Panc1 (cell line): ENCODE data around the gene MFSD6. TPM values are rescaled to one million over a fixed set of nuclear protein-coding genes. Genes with fewer than 3 reads are reported as not detected.

Experiments
- ATAC-seq: fragments of 200-7000 bp; cut with Tn5 transposase; 2 replicates; pipeline ENCODE4 v1.9.1; 2020; ENCODE audit warnings: mild to moderate bottlenecking, moderate library complexity
- BruUV-seq: library from RNA; stranded (reverse); fragments of 400-500 nt; replicated peaks from 2 replicates; lab custom pipeline; 2021; lab: Mats Ljungman, UMichigan
- CTCF ChIA-PET: fragments of 300-600 bp; sonication (Branson Sonifier 250); formaldehyde crosslinking; loops from one replicate; lab custom pipeline; 2022; ENCODE audit warnings: antibody characterized with exemption; lab: Charles Lee
- POLR2A ChIA-PET: fragments of 300-600 bp; sonication (Branson Sonifier 250); formaldehyde crosslinking; loops from one replicate; lab custom pipeline; 2022; ENCODE audit warnings: antibody characterized with exemption; lab: Charles Lee
- DNase-seq: peaks from one replicate; pipeline ENCODE4 v3.0.0-alpha.2; 2010; ENCODE audit warnings: low read depth, low spot score
- H3K27ac ChIP-seq: 2 replicates; pipeline ENCODE4 v1.5.1; 2011; ENCODE audit warnings: mild to moderate bottlenecking, low read length, inconsistent platforms
- H3K27me3 ChIP-seq: fragments of 200-500 bp; sonication (Bioruptor generic); 2 replicates; pipeline ENCODE4 v1.6.0; 2014; ENCODE audit warnings: low read length, inconsistent platforms; ENCODE audit not compliant: control insufficient read depth, insufficient read depth
- H3K36me3 ChIP-seq: fragments of 200-500 bp; sonication (Bioruptor generic); 2 replicates; pipeline ENCODE4 v1.5.1; 2014; ENCODE audit warnings: inconsistent platforms, mild to moderate bottlenecking, low read length, moderate library complexity; ENCODE audit not compliant: control insufficient read depth, insufficient read depth
- H3K4me1 ChIP-seq: 2 replicates; pipeline ENCODE4 v1.5.1; 2011; ENCODE audit warnings: inconsistent platforms, mild to moderate bottlenecking, low read length, moderate library complexity; ENCODE audit not compliant: control insufficient read depth, insufficient read depth
- H3K4me3 ChIP-seq, 2 experiments: 2 replicates each; pipeline ENCODE4 v1.5.1; 2011 to 2012; ENCODE audit warnings: low read depth in 2 of 2, low read length in 2 of 2, mild to moderate bottlenecking in 2 of 2, inconsistent platforms in 1 of 2, moderate library complexity in 1 of 2
- H3K9me3 ChIP-seq: fragments of 200-500 bp; sonication (Bioruptor generic); 2 replicates; pipeline ENCODE4 v1.5.1; 2014; ENCODE audit warnings: low read depth, mild to moderate bottlenecking, inconsistent platforms, low read length, moderate library complexity; ENCODE audit not compliant: control insufficient read depth, insufficient read depth
- POLR2AphosphoS5 ChIP-seq: IDR thresholded peaks from 2 replicates; pipeline ENCODE4 v1.6.1; 2012; ENCODE audit warnings: mild to moderate bottlenecking, low read depth, low read length, moderate library complexity
- REST ChIP-seq, 2 experiments: IDR thresholded peaks; 2 replicates each; pipeline ENCODE4 v1.6.1; 2011 to 2012; ENCODE audit warnings: low read depth in 2 of 2, control low read depth in 1 of 2, low read length in 1 of 2, mild to moderate bottlenecking in 1 of 2, moderate library complexity in 1 of 2; ENCODE audit not compliant: insufficient read depth in 1 of 2
- SIN3A ChIP-seq: IDR thresholded peaks from 2 replicates; pipeline ENCODE4 v1.6.1; 2012; ENCODE audit warnings: low read depth, mild to moderate bottlenecking, low read length, moderate library complexity, borderline replicate concordance; ENCODE audit not compliant: insufficient read depth
- TCF7L2 ChIP-seq: IDR thresholded peaks from 2 replicates; pipeline ENCODE4 v1.6.1; 2011; ENCODE audit warnings: mild to moderate bottlenecking, low read depth, low read length, inconsistent platforms
- in situ Hi-C: cut with HindIII; loops from 2 replicates; pipeline ENCODE4 v1.10.0; 2016; ENCODE audit warnings: low sequenced_read_pairs, low pct_unique_long_range_greater_than_20kb
- intact Hi-C: fragments of 100-400 bp; cut with micrococcal nuclease; formaldehyde crosslinking; loops from one replicate; pipeline ENCODE4 v1.10.0; 2022; ENCODE audit not compliant: unreplicated experiment
- total RNA-seq: library from RNA; stranded (reverse); gene quantifications from one replicate; pipeline ENCODE4 v1.2.1, GENCODE V29; 2021; ENCODE audit not compliant: unreplicated experiment
- TF ChIP-seq, protein P1 (sequence below): fragments of 450-650 bp; IDR thresholded peaks from 2 replicates; pipeline ENCODE4 v1.5.1; 2017; ENCODE audit warnings: mild to moderate bottlenecking

The MFSD6 gene
- total RNA-seq, 1 experiment from 2014 or later: 10.4 TPM

DNA sequence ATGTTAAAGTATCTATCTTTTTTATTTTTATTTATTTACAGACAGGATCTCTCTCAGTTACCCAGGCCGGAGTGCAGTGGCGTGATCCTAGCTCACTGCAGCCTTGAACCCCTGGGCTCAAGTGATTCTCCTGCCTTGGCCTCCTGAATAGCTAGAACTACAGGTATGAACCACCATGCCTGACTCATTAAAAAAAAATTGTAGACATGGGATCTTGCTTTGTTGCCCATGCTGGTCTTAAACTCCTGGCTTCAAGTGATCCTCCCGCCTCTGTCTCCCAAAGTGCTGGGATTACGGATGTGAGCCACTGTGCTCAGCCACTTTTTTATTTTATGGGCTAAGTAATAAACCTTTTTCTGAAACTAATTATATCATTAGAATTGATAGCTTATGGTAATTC is 7.1 kb downstream of the MFSD6 start:
- in situ Hi-C loops: no loop called here
- BruUV-seq: no TSS peak

GRCh38 chr2:190415794-190416775 is 7.9 kb downstream of the MFSD6 start:
- Histone ChIP-seq H3K27me3 (no peaks in the 10 kb centered on the region; the same call in 1 of the 2 replicates), H3K4me3 (no peak overlapping the region), H3K36me3 (no peaks in the 10 kb centered on the region), H3K9me3 (no peaks in the 10 kb centered on the region), H3K27ac (no peak overlapping the region), H3K4me1 (no peaks in the 10 kb centered on the region)
- ATAC-seq (no peak), DNase-seq (no peak)
- no TSS peak for BruUV-seq
- TF ChIP-seq REST (IDR thresholded peaks at IDR 0.05; ENCODE audit: insufficient read depth in 1 of 2, low read depth in 2 of 2, low read length in 1 of 2): no peak
- no peak for TF ChIP-seq POLR2AphosphoS5
- TF ChIP-seq, protein P1, sequence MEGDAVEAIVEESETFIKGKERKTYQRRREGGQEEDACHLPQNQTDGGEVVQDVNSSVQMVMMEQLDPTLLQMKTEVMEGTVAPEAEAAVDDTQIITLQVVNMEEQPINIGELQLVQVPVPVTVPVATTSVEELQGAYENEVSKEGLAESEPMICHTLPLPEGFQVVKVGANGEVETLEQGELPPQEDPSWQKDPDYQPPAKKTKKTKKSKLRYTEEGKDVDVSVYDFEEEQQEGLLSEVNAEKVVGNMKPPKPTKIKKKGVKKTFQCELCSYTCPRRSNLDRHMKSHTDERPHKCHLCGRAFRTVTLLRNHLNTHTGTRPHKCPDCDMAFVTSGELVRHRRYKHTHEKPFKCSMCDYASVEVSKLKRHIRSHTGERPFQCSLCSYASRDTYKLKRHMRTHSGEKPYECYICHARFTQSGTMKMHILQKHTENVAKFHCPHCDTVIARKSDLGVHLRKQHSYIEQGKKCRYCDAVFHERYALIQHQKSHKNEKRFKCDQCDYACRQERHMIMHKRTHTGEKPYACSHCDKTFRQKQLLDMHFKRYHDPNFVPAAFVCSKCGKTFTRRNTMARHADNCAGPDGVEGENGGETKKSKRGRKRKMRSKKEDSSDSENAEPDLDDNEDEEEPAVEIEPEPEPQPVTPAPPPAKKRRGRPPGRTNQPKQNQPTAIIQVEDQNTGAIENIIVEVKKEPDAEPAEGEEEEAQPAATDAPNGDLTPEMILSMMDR: no peak
- no peak for TF ChIP-seq SIN3A
- TF ChIP-seq TCF7L2: no peak
- in situ Hi-C loops: no loop called here
- intact Hi-C loops: no loop called here
- ChIA-PET CTCF (no interaction called here), POLR2A (no interaction called here)

More for the DNA sequence above, 7.1 kb downstream of the MFSD6 start:
- DNase-seq (no peak), ATAC-seq (no peak)
- no peak overlapping the region for H3K4me3 ChIP-seq
- ChIA-PET POLR2A (no interaction called here), CTCF (no interaction called here)
- H3K4me1 ChIP-seq: no peaks in the 10 kb centered on the region
- intact Hi-C loops: no loop called here
- no peaks in the 10 kb centered on the region for H3K36me3 ChIP-seq
- H3K9me3 ChIP-seq: no peaks in the 10 kb centered on the region
- no peaks in the 10 kb centered on the region; the same call in 1 of the 2 replicates for H3K27me3 ChIP-seq
- H3K27ac ChIP-seq: no peak overlapping the region
- TF ChIP-seq POLR2AphosphoS5: no peak
- TF ChIP-seq SIN3A: no peak
- TF ChIP-seq, protein P1: no peak
- no peak for TF ChIP-seq TCF7L2
- no peak for TF ChIP-seq REST (IDR thresholded peaks at IDR 0.05; ENCODE audit: insufficient read depth in 1 of 2, low read depth in 2 of 2, low read length in 1 of 2)
